ENCODE results near the gene CROCC2.

CROCC2 gene

DNA sequence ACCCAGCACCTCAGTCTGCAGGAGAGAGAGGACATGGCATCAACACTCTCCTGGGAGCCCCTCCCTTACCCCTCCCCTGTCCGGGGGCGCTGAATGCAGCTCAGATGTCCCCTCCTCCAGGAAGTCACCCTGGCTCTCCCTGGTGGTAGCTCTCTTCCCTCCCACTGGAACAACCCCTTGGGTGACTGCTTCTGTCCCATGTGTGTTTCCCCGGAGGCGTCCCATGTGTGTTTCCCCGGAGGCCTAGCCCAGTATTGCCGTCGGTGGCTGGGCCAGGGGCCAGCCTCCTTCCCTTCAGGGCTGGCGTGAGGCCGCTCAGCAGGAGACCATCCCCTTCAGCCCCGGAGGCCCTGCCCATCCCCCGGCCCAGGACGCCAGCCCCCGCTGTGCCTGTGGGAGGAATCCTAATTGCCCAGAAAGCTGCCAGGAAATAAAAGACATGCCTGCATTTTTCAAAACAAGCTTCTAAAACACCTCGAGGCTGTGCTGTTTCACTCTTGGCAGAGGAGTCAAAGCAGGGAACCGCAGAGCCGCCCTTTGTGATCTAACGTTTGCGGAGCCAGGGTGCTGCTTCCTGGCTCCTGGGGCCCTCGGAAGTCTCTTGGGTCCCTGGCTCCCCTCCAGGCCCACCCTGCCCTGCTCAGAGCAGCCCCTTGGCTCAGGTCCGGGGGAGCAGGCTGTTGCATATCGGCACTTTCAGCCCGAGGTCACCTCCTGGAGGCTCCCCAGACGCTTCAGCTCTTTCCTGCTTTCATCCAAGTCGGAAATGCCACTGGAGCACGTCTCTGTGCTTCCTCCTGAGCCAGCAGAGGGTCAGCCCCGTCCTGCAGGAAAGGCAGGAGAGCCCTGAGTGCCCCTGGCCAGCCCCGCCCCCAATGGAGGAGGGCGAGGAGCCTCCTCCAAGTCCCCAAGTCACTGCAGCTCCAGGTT, 103.7 kb downstream of the CROCC2 start:
- Mint-ChIP-seq H3K36me3 (peaks cover 6% of the 10 kb centered on the region), H3K4me3 (peak overlapping the region; percentile 41)
- ATAC-seq = no peak

DNA sequence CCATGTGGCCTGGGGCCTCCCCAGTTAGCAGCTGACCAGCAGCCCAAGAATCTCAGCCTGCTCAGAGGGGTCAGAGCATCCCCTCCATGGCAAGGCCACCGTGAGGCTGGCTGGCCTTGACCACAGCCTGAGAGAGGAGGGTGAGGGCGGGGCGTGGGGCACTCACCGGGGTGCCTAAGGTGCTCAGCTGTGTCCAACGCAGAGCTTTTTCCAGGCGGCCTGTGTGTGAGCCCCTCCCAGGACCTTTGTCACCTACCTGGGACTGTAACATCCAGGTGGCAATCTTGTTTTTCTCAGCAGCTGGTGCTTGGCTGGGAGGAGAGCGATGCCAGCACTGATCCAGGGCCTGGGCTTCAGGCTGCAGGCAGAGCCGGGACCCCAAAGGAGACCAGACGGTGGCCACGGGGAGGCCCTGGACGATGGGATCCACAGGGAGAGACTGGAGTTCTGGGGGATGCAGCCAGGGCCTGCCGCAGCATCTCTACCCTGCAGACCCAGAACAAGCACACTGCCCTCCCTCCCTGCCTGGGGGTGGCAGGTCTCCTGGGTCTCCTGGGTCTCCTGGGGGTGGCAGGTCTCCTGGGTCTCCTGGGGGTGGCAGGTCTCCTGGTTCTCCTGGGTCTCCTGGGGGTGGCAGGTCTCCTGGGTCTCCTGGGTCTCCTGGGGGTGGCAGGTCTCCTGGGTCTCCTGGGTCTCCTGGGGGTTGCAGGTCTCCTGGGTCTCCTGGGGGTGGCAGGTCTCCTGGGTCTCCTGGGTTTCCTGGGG, 104.6 kb downstream of the CROCC2 start:
- Mint-ChIP-seq H3K27ac (no peak overlapping the region), H3K27me3 (peaks cover 27% of the 10 kb centered on the region), H3K9me3 (peaks cover 5% of the 10 kb centered on the region), H3K4me1 (peaks cover 18% of the 10 kb centered on the region), H3K36me3 (peaks cover 2% of the 10 kb centered on the region), H3K4me3 (peak overlapping the region; percentile 41)
- no peak for ATAC-seq

More for the DNA sequence above, 103.7 kb downstream of the CROCC2 start:
- H3K27me3 Mint-ChIP-seq = peaks cover 27% of the 10 kb centered on the region
- H3K4me1 Mint-ChIP-seq = peaks cover 18% of the 10 kb centered on the region
- no peak overlapping the region for H3K27ac Mint-ChIP-seq
- H3K9me3 Mint-ChIP-seq = peaks cover 8% of the 10 kb centered on the region

DNA sequence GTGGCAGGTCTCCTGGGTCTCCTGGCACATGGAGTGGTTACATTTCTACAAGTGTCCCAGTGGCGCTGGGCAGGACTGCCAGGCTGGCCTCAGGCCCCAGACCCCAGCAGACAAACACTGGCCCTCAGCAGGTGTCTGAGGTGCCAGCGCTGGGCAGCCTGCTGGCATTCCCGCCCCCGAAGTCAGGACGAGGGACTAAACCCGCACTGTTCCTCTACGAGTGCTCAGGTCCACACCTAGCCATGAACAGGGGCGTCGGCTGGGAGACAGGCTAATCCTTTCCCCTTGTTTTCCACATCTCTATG, 105.1 kb downstream of the CROCC2 start:
- no peaks in the 10 kb centered on the region for H3K36me3 Mint-ChIP-seq
- H3K4me3 Mint-ChIP-seq = no peak overlapping the region
- peaks cover 27% of the 10 kb centered on the region for H3K27me3 Mint-ChIP-seq
- H3K27ac Mint-ChIP-seq = no peak overlapping the region
- H3K4me1 Mint-ChIP-seq = peaks cover 18% of the 10 kb centered on the region
- peaks cover 1% of the 10 kb centered on the region for H3K9me3 Mint-ChIP-seq
- no peak for ATAC-seq

DNA sequence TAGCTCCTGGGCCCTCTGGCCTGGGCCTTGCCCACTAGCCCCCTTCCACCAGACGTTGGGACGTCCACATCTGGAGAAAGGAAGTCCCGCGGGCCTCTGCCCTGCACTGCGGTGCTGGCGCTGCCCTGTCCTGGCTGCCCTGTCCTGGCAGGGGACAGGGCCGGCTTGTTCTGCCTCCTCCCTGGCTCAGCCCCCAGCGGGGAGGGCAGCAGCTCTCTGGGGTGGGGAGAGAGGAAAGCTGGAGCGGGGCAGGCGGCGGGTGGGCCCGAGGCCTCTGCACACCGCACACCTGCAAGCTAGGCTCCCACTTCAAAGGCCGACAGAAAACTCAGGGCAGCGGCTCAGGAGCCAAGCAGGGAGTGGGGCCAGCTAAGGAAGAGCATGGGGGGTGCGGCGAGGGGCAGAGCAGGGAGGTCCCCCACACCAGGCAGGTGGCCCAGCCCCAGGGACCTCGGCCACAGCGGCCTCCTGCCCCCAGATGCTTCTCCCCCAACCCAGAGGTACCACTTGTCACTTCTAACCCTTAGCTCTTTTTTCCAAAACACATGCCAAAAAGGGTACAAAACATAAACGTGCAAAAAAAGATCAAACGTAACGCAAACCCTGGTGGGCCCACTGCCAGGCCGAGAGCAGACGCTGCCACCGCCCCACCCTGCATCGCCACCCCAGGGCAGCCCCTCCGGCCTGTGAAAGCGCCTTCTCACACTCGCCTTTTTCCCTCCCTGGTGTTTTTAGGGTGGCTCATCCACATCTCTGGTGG, 105.8 kb downstream of the CROCC2 start:
- no peaks in the 10 kb centered on the region for H3K9me3 Mint-ChIP-seq
- no peak overlapping the region for H3K4me3 Mint-ChIP-seq
- ATAC-seq = no peak

DNA sequence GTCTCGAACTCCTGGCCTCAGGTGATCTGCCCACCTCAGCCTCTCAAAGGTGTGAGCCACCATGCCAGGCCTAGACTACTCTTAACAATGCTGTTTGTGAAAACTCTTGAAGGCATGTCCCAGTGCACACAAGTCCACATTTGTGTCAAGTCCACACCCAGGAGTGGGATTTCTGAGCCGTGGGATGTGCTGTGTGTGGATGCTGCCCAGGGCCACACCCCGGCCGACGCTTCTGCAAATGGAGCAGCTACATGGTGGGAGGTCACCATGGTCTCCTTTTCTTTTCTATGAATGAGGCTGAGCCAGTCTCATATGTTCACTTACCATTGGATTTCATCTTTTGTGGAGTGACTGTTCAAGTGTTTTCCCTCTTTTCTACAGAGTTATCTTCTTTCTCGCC, 108.1 kb downstream of the CROCC2 start:
- H3K9me3 Mint-ChIP-seq = no peaks in the 10 kb centered on the region
- H3K4me3 Mint-ChIP-seq = no peak overlapping the region

More for the DNA sequence above, 105.8 kb downstream of the CROCC2 start:
- H3K27ac Mint-ChIP-seq = no peak overlapping the region
- peaks cover 27% of the 10 kb centered on the region for H3K27me3 Mint-ChIP-seq
- peaks cover 18% of the 10 kb centered on the region for H3K4me1 Mint-ChIP-seq
- no peaks in the 10 kb centered on the region for H3K36me3 Mint-ChIP-seq

DNA sequence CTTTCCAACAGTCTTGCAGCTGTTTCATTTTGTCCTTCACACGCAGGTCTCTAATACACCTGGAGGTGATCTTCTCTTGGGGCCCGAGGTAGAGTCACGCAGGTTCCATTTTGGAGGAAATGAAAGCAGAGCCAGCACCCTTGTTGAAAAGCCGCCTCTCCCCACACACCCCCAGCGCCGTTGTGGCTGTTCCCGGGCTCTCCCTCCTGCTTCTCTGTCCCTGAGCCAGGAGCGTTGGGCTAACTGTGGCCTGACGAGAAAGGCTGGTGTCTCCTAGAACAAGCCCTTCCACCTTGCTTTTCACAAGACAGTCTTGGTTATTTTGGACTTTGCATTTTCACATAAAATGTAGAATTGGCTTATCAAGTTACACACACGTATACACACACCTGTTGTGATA, 108.6 kb downstream of the CROCC2 start:
- Mint-ChIP-seq H3K27me3 (peaks cover 7% of the 10 kb centered on the region), H3K4me1 (peaks cover 8% of the 10 kb centered on the region), H3K27ac (no peak overlapping the region), H3K4me3 (no peak overlapping the region), H3K36me3 (no peaks in the 10 kb centered on the region), H3K9me3 (no peaks in the 10 kb centered on the region)
- no peak for ATAC-seq

More for the DNA sequence above, 108.1 kb downstream of the CROCC2 start:
- Mint-ChIP-seq H3K4me1 (peaks cover 13% of the 10 kb centered on the region), H3K27me3 (peaks cover 12% of the 10 kb centered on the region), H3K36me3 (no peaks in the 10 kb centered on the region), H3K27ac (no peak overlapping the region)
- no peak for ATAC-seq

DNA sequence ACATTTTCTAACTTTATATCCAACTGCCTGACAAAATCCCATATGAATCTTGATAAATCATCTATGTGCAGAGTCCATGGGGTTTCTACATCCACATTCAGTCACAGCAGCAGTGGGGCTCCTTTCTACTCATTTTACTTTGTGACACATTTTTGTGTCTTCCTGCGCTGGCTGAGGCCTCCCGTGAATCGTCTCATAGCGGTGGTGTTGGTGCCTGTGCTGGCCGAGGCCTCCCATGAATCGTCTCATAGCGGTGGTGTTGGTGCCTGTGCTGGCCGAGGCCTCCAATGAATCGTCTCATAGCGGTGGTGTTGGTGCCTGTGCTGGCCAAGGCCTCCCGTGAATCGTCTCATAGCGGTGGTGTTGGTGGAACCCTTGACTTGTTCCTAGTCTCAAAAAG, 109.3 kb downstream of the CROCC2 start:
- no peak for ATAC-seq
- Mint-ChIP-seq H3K4me1 (peaks cover under 1% of the 10 kb centered on the region), H3K9me3 (no peaks in the 10 kb centered on the region), H3K27me3 (peaks cover under 1% of the 10 kb centered on the region), H3K36me3 (no peaks in the 10 kb centered on the region), H3K4me3 (no peak overlapping the region), H3K27ac (no peak overlapping the region)

DNA sequence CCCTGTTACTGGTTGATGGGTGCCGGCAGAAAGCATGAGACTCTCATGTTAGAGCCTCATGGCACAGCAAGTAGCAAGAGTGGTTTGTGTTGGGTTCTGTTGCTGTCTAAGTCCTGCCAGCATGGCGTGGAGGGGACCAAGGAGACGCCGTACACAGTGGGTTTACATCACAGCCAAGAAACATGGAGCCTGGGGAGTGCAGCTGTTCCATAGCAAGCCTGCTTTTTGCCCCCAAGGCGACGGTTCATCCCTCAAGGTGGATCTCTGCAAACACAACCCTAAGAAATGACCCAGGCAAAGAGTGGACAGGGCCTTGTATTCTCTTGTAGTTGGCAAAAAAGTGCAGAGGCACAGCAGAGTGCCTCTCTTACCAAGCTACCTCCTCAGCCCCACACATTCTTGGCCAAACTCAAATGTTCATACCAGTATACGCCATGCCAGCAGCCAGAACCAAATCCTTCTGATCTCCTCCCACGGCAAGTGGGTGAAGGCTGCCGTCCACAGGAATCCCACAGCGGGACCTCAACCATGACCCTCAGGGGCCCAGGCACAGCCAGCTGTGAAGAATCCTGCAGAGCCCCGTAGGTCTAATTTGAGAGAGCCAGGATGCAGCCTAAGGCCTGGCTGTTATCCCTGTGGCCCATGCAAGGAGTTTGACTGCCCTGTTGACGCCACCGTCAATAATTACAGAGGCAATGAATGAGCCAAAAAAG, 111.2 kb downstream of the CROCC2 start:
- Mint-ChIP-seq H3K27me3 (no peaks in the 10 kb centered on the region), H3K9me3 (peaks cover 2% of the 10 kb centered on the region), H3K27ac (no peak overlapping the region), H3K36me3 (no peaks in the 10 kb centered on the region), H3K4me1 (no peaks in the 10 kb centered on the region), H3K4me3 (no peak overlapping the region)
- no peak for ATAC-seq

DNA sequence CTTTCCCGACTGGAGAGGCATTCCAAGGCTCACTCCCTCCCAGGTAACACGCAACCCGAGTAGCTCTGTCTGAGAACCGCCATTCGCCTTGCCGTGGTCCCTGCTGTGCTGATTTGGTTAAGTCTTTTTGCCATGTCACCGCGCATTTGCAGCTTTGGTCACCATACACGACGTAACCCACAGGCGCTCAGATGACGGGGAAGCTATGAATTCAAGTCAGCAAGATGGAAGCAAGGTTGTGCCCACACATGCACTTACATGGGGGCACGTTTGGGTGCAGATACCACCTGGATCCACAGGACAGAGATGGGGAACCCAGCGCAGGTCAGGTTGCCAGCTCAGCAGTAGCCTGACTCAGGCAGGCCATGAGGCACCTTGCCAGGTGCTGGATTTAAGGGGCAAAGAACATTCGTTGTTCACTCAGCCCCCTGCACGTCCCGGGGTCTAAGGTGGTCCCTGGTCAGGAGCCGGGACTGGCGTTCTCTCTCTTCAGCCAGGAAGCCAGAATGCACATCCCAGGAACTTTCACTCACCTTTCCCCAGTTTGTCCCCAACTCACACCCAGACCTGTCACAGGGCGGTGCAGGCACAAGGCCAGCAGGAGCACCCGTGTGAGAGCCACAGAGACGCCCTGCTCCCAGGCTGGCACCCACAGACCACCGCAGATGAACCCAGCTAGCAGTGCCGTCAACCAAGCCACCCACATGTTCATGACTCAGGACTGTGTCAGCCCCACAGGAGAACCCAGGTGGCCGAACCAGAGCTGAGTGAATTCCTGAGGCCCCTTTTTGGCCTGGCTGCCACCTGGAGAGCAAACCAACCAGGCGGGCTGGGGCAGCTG, 112.1 kb downstream of the CROCC2 start:
- Mint-ChIP-seq H3K4me1 (no peaks in the 10 kb centered on the region), H3K4me3 (no peak overlapping the region), H3K9me3 (peaks cover 3% of the 10 kb centered on the region), H3K27me3 (no peaks in the 10 kb centered on the region), H3K27ac (no peak overlapping the region), H3K36me3 (no peaks in the 10 kb centered on the region)
- peak; percentile 31 for ATAC-seq

DNA sequence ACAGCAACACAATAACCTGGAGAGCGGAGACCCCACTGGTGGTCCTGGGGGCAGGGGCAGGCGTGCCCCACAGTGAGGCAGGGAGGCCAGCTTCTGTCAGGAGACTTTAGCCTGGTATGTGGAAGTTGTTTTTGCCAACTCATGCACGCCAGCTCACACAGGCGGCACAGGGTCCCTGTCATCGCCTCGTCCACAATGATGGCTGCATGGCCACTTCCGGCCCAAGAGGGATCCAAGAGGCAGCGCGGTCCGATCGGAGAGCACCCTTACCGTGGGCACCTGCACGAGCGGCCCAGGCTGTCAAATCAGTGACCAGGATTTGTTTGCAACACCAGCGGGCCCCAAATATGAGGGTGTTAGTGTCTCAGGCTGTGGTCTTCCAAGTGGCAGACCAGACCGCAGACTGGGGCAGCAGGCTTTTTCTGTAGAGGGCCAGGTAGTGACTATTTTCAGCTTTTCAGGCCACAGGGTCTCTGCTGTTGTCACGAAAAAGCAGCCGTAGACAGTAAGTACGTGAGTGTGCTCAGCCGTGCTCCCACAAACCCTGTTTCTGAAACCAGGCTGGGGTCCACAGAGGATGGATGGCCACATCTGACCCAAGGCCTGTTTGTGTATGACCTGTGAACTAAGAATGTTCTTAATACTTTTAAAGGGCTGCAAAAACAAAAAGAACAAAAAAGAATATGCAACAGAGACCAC, 113.5 kb downstream of the CROCC2 start:
- H3K36me3 Mint-ChIP-seq = no peaks in the 10 kb centered on the region
- ATAC-seq = no peak
- no peaks in the 10 kb centered on the region for H3K4me1 Mint-ChIP-seq
- H3K27me3 Mint-ChIP-seq = no peaks in the 10 kb centered on the region
- H3K9me3 Mint-ChIP-seq = peaks cover 3% of the 10 kb centered on the region
- H3K4me3 Mint-ChIP-seq = no peak overlapping the region
- no peak overlapping the region for H3K27ac Mint-ChIP-seq

DNA sequence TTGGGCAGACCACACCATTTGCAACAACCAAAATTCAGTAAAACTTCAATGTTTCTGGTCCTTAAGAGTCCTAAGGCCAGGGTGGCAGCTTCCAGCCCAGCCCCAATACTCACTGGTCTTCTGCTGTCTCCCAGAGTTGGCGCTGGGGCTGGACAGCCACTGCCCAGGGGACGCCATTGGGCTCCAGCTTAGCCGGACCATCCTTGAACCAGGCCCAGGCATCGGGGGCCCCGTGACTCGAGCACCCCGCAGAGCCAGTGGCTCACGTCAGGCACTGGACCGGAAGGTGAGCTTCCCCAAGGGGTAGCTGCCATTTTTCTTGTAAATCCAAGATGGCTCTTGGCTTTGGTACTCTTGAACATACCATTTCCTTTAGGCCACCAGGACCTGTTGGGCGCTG, 114.1 kb downstream of the CROCC2 start:
- Mint-ChIP-seq H3K36me3 (no peaks in the 10 kb centered on the region), H3K4me3 (no peak overlapping the region), H3K27me3 (no peaks in the 10 kb centered on the region), H3K4me1 (no peaks in the 10 kb centered on the region), H3K27ac (no peak overlapping the region), H3K9me3 (peaks cover 4% of the 10 kb centered on the region)
- ATAC-seq = no peak

DNA sequence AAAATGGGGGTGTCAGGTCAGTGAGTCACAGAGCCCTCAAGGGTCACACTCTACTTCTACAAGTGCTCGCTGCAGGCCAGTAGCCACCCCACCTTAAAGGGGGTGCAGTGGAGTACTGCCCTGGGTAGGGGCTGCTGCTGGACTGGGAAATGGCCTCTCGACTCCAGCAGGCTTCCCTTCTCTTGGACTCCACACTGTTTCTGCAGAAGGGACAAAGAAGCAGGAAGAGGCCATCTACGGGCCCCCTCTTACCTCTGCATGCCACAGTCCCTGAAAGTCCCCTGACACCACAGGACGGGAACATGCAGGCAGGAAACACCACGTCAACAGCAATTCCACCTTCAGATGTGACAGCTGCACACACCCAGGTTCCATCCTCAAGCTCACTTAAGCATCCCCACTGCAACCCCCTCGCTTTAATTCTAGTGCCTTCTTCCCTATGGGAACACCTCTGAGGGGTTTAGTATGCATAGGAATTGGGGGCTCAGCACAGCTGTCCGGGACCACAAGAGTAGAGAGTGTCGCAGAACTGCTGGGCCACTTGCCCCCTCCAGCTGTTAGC, 114.6 kb downstream of the CROCC2 start:
- Mint-ChIP-seq H3K27ac (no peak overlapping the region), H3K4me3 (no peak overlapping the region), H3K27me3 (no peaks in the 10 kb centered on the region), H3K9me3 (peaks cover 9% of the 10 kb centered on the region), H3K36me3 (peaks cover 4% of the 10 kb centered on the region), H3K4me1 (no peaks in the 10 kb centered on the region)
- no peak for ATAC-seq

DNA sequence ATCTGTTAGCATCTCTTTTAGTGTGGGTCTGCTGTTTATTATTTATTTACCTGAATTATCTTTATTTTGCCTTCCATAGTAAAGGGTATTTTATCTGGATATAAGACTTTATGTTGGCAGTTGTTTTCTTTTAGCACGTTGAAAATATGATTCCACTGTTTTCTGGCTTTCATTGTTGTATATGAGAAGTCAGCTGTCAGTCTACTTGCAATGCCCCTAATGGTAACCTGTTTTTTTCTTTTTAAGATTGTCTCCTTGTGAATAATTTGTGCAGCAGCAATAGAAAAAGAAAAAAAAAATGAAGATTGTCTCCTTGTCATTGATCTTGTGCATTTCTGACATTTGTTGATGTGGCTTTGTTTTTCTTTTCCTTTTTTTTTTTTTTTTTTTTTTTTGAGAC, 119.5 kb downstream of the CROCC2 start:
- ATAC-seq = no peak
- Mint-ChIP-seq H3K9me3 (peaks cover 18% of the 10 kb centered on the region), H3K27me3 (no peaks in the 10 kb centered on the region), H3K4me3 (no peak overlapping the region), H3K36me3 (peaks cover 11% of the 10 kb centered on the region), H3K27ac (no peak overlapping the region), H3K4me1 (no peaks in the 10 kb centered on the region)
